ENCODE results near the gene COQ4.

The COQ4 gene

DNA sequence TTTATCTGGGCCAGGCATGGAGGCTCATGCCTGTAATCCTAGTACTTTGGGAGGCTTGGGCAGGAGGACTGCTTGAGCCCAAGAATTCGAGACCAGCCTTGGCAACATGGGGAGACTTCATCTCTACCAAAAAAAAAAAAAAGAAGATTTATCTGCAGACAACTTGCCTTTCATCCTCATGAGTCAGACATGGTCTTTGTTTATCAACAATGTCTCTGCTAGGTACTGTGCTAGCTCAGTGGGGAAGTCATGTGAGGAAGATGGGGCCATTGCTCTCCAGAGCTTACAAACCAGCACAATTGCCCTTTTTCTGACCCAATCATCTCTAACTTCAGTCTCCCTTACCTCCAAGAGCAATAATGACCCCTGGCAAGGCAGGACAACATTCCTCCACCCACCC is 50.1 kb downstream of the COQ4 start:
- peak; percentile 56 for DNase-seq (ENCODE audit: low spot score)

DNA sequence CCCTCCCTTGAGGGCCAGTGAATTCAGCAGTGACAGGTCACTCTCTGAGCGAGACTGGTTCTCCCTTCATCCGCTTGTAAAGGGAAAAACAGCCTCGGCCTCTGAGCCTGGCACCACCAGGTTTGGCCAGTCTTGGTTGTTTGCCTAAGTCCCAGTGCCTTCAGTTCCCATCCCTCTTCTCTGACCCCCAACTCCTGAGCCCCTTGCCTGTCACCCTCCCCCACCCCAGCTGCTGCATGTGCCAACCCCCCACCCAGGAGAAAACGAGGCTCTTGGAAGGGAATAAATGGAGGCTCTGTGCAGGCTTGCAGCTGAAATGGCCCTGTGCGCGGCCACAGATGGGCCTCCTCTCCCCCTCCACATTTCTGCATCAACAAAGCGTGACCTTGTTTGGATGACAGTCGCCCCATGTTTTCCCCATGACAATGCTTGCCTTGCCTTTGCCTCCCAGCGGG is 51.6 kb downstream of the COQ4 start:
- no peak for DNase-seq (ENCODE audit: low spot score)

- DNase-seq (ENCODE audit: low spot score), result no peak
Measured at GRCh38 chr9:128375865-128376264, 53.2 kb downstream of the COQ4 start.

- DNase-seq (ENCODE audit: low spot score), result no peak
Measured at GRCh38 chr9:128382261-128382660, 59.6 kb downstream of the COQ4 start.

GRCh38 chr9:128383007-128383753 is 60.5 kb downstream of the COQ4 start:
- no peak for DNase-seq (ENCODE audit: low spot score)
